Breast epithelium (tissue), 3 donors: Measurements from ENCODE around the gene SLC6A9.

Source experiments
- POLR2A ChIP-seq: fragments of 450-650 bp; IDR thresholded peaks from one replicate; pipeline ENCODE4 v1.6.1; 2016; ENCODE audit warnings: antibody characterized with exemption, mild to moderate bottlenecking, moderate library complexity
- POLR2AphosphoS5 ChIP-seq, 3 donors: sonication (generic); formaldehyde crosslinking; IDR thresholded peaks; one replicate each; pipeline ENCODE4 v1.6.1; 2017; ENCODE audit warnings: antibody characterized with exemption in 3 of 3
- TF ChIP-seq, protein P1 (sequence below), 3 donors: fragments of 450-650 bp; IDR thresholded peaks; one replicate each; pipeline ENCODE4 v1.5.1; 2016 to 2017; ENCODE audit warnings: antibody characterized with exemption in 3 of 3, mild to moderate bottlenecking in 3 of 3, moderate library complexity in 3 of 3

DNA sequence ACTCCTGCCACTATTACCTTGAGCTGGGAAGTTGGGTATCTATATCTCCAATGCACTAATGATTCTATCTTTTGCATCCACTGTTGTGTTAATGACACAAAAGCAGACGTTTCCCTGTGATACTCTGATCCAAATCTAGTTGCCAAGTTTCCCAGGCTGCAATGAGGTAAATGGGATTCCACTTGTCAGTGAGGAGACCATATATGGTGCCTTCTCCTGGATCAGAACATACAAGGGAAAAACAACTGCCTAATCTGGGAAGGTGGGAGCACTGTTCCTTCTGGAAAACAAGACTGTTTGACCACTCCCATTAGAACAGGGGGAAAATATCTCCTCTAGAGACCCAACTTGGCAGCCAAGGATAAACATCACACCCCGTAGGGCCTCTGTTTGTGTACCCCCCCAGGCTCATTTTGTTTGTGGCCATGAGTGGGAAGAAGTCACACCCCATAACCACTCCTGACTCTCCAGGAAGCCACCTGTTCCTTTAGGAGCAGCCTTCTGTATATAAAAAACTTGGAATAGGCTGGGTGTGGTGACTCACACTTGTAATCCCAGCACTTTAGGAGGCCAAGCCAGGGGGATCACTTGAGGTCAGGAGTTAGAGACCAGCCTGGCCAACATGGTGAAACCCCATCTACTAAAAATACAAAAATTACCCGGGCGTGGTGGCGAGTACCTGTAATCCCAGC lies 28.5 kb upstream of the SLC6A9 start:
- TF ChIP-seq POLR2A (no peak), POLR2AphosphoS5 (IDR thresholded peaks at IDR 0.05) (no peak)
- TF ChIP-seq, protein P1, sequence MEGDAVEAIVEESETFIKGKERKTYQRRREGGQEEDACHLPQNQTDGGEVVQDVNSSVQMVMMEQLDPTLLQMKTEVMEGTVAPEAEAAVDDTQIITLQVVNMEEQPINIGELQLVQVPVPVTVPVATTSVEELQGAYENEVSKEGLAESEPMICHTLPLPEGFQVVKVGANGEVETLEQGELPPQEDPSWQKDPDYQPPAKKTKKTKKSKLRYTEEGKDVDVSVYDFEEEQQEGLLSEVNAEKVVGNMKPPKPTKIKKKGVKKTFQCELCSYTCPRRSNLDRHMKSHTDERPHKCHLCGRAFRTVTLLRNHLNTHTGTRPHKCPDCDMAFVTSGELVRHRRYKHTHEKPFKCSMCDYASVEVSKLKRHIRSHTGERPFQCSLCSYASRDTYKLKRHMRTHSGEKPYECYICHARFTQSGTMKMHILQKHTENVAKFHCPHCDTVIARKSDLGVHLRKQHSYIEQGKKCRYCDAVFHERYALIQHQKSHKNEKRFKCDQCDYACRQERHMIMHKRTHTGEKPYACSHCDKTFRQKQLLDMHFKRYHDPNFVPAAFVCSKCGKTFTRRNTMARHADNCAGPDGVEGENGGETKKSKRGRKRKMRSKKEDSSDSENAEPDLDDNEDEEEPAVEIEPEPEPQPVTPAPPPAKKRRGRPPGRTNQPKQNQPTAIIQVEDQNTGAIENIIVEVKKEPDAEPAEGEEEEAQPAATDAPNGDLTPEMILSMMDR (IDR thresholded peaks at IDR 0.05) = no peak
